Mucosa of rectum (tissue), 2 donors: Measurements from ENCODE around the gene PABPC3.

ENCODE experiments used
- H3K27ac ChIP-seq, 2 donors: one replicate each; pipeline ENCODE4 v1.7.0; 2013; ENCODE audit warnings: inconsistent platforms in 2 of 2, low read depth in 2 of 2, low read length in 2 of 2
- H3K27me3 ChIP-seq, 2 donors: one replicate each; pipeline ENCODE4 v1.7.0; 2013; ENCODE audit warnings: low read length in 2 of 2; ENCODE audit not compliant: control insufficient read depth in 2 of 2, insufficient read depth in 2 of 2
- H3K36me3 ChIP-seq, 2 donors: one replicate each; pipeline ENCODE4 v1.7.0; 2013; ENCODE audit warnings: low read length in 2 of 2; ENCODE audit not compliant: control insufficient read depth in 2 of 2, insufficient read depth in 2 of 2
- H3K4me1 ChIP-seq, 2 donors: one replicate each; pipeline ENCODE4 v1.7.0; 2013; ENCODE audit warnings: low read length in 2 of 2, mild to moderate bottlenecking in 1 of 2; ENCODE audit not compliant: control insufficient read depth in 2 of 2, insufficient read depth in 2 of 2
- H3K4me3 ChIP-seq, 2 donors: one replicate each; pipeline ENCODE4 v1.7.0; 2013; ENCODE audit warnings: low read length in 2 of 2
- H3K9ac ChIP-seq, 2 donors: one replicate each; pipeline ENCODE4 v1.7.0; 2013; ENCODE audit warnings: low read length in 2 of 2, low read depth in 1 of 2, mild to moderate bottlenecking in 1 of 2
- H3K9me3 ChIP-seq, 2 donors: one replicate each; pipeline ENCODE4 v1.7.0; 2013; ENCODE audit warnings: low read length in 2 of 2; ENCODE audit not compliant: control insufficient read depth in 2 of 2
- donor health status: healthy.
- donor health status: Normal muscosa, but diverticular disease.

Gene PABPC3

GRCh38 chr13:25095851-25096453 lies at the start of gene PABPC3:
PABPC3 (plus strand) TSS chr13:25096136; CDS start chr13:25096199, 63 bp downstream.
- Histone ChIP-seq H3K27ac (no peak within 1 kb of the TSS), H3K27me3 (peaks cover 3 to 9% of the 10 kb centered on the region in 2 donors), H3K4me1 (no peaks in the 10 kb centered on the region), H3K36me3 (no peaks in the 10 kb centered on the region), H3K4me3 (no peak within 1 kb of the TSS), H3K9ac (no peak within 1 kb of the TSS), H3K9me3 (no peaks in the 10 kb centered on the region)

GRCh38 chr13:25046274-25046984 lies 49.5 kb upstream of the PABPC3 start:
- no peaks in the 10 kb centered on the region for H3K36me3 ChIP-seq
- H3K27ac ChIP-seq, result no peak overlapping the region
- H3K4me3 ChIP-seq, result no peak overlapping the region
- no peaks in the 10 kb centered on the region for H3K9me3 ChIP-seq
- H3K4me1 ChIP-seq, result no peaks in the 10 kb centered on the region
- H3K9ac ChIP-seq, result no peak overlapping the region
- peaks cover 9 to 16% of the 10 kb centered on the region in 2 donors for H3K27me3 ChIP-seq

GRCh38 chr13:25046985-25047511 lies 48.9 kb upstream of the PABPC3 start:
- no peaks in the 10 kb centered on the region for H3K9me3 ChIP-seq
- H3K27ac ChIP-seq, result no peak overlapping the region
- H3K4me3 ChIP-seq, result peak overlapping the region in 1 of 2 donors; percentile 20
- H3K36me3 ChIP-seq, result no peaks in the 10 kb centered on the region
- no peaks in the 10 kb centered on the region for H3K4me1 ChIP-seq
- H3K27me3 ChIP-seq, result peaks cover 9 to 16% of the 10 kb centered on the region in 2 donors
- no peak overlapping the region for H3K9ac ChIP-seq

GRCh38 chr13:25051065-25051464 lies 44.9 kb upstream of the PABPC3 start:
- H3K27ac ChIP-seq, result no peak overlapping the region
- H3K9me3 ChIP-seq, result no peaks in the 10 kb centered on the region
- no peak overlapping the region for H3K9ac ChIP-seq
- H3K4me1 ChIP-seq, result no peaks in the 10 kb centered on the region
- no peaks in the 10 kb centered on the region for H3K36me3 ChIP-seq
- H3K4me3 ChIP-seq, result no peak overlapping the region
- H3K27me3 ChIP-seq, result peaks cover 0 to 11% of the 10 kb centered on the region in 2 donors

- Histone ChIP-seq H3K36me3 (no peaks in the 10 kb centered on the region), H3K9me3 (no peaks in the 10 kb centered on the region), H3K4me3 (no peak overlapping the region), H3K27me3 (no peaks in the 10 kb centered on the region), H3K9ac (no peak overlapping the region), H3K27ac (no peak overlapping the region), H3K4me1 (no peaks in the 10 kb centered on the region)
Observed at GRCh38 chr13:25059166-25059565, 36.8 kb upstream of the PABPC3 start.

- no peaks in the 10 kb centered on the region for H3K9me3 ChIP-seq
- no peak overlapping the region for H3K9ac ChIP-seq
- H3K36me3 ChIP-seq, result no peaks in the 10 kb centered on the region
- no peaks in the 10 kb centered on the region for H3K4me1 ChIP-seq
- no peak overlapping the region for H3K4me3 ChIP-seq
- no peak overlapping the region for H3K27ac ChIP-seq
- no peaks in the 10 kb centered on the region for H3K27me3 ChIP-seq
Observed at GRCh38 chr13:25059958-25060357, 36.0 kb upstream of the PABPC3 start.

GRCh38 chr13:25062479-25062878 lies 33.5 kb upstream of the PABPC3 start:
- H3K27me3 ChIP-seq, result peaks cover 0 to under 1% of the 10 kb centered on the region in 2 donors
- H3K9ac ChIP-seq, result no peak overlapping the region
- H3K4me3 ChIP-seq, result no peak overlapping the region
- no peaks in the 10 kb centered on the region for H3K4me1 ChIP-seq
- H3K27ac ChIP-seq, result no peak overlapping the region
- no peaks in the 10 kb centered on the region for H3K9me3 ChIP-seq
- H3K36me3 ChIP-seq, result no peaks in the 10 kb centered on the region

GRCh38 chr13:25064396-25064795 lies 31.5 kb upstream of the PABPC3 start:
- Histone ChIP-seq H3K4me1 (no peaks in the 10 kb centered on the region), H3K9ac (no peak overlapping the region), H3K27me3 (peaks cover 0 to 2% of the 10 kb centered on the region in 2 donors), H3K27ac (no peak overlapping the region), H3K4me3 (no peak overlapping the region), H3K9me3 (no peaks in the 10 kb centered on the region), H3K36me3 (no peaks in the 10 kb centered on the region)

GRCh38 chr13:25065974-25066770 lies 29.8 kb upstream of the PABPC3 start:
- peaks cover 0 to 2% of the 10 kb centered on the region in 2 donors for H3K27me3 ChIP-seq
- H3K9me3 ChIP-seq, result no peaks in the 10 kb centered on the region
- H3K4me3 ChIP-seq, result no peak overlapping the region
- H3K4me1 ChIP-seq, result no peaks in the 10 kb centered on the region
- H3K36me3 ChIP-seq, result no peaks in the 10 kb centered on the region
- no peak overlapping the region for H3K27ac ChIP-seq
- H3K9ac ChIP-seq, result no peak overlapping the region

- H3K27me3 ChIP-seq, result peaks cover 0 to 2% of the 10 kb centered on the region in 2 donors
Observed at GRCh38 chr13:25067064-25067463, 28.9 kb upstream of the PABPC3 start.

More at GRCh38 chr13:25067064-25067463, 28.9 kb upstream of the PABPC3 start:
- Histone ChIP-seq H3K27ac (no peak overlapping the region), H3K4me1 (no peaks in the 10 kb centered on the region), H3K4me3 (no peak overlapping the region), H3K9ac (no peak overlapping the region), H3K36me3 (no peaks in the 10 kb centered on the region), H3K9me3 (no peaks in the 10 kb centered on the region)
